A673 (cell line): ENCODE results near the gene CHDH. TPM values are rescaled to one million over a fixed set of nuclear protein-coding genes. Genes with fewer than 3 reads are reported as not detected.

Source experiments
- BruUV-seq: library from RNA; stranded (reverse); fragments of 400-500 nt; replicated peaks from 2 replicates; lab custom pipeline; 2021; lab: Mats Ljungman, UMichigan
- CTCF ChIA-PET: fragments of 300-600 bp; sonication (Branson Sonifier 250); formaldehyde crosslinking; loops from one replicate; lab custom pipeline; 2022; ENCODE audit warnings: antibody characterized with exemption; lab: Charles Lee
- POLR2A ChIA-PET: fragments of 300-600 bp; sonication (Branson Sonifier 250); formaldehyde crosslinking; loops from one replicate; lab custom pipeline; 2022; ENCODE audit warnings: antibody characterized with exemption; ENCODE audit not compliant: low non-redundant PET; lab: Charles Lee
- DNase-seq: peaks from one replicate; pipeline ENCODE4 v3.0.0-alpha.2; 2015; ENCODE audit warnings: low spot score
- H3K27ac ChIP-seq: fragments of 200-600 bp; sonication (generic); 2 replicates; pipeline ENCODE4 v1.5.1; 2016; ENCODE audit warnings: mixed run types, low read depth, mild to moderate bottlenecking, mixed read lengths, antibody characterized with exemption, low read length; ENCODE audit not compliant: poor library complexity, severe bottlenecking
- H3K27me3 ChIP-seq: fragments of 200-600 bp; sonication (generic); replicated peaks from 2 replicates; pipeline ENCODE4 v1.6.1; 2017; ENCODE audit warnings: mixed run types, low read depth, mild to moderate bottlenecking, mixed read lengths, antibody characterized with exemption, low read length; ENCODE audit not compliant: insufficient read depth, poor library complexity
- H3K36me3 ChIP-seq: fragments of 200-600 bp; sonication (generic); 2 replicates; pipeline ENCODE4 v1.6.1; 2016; ENCODE audit warnings: mixed run types, mild to moderate bottlenecking, mixed read lengths, antibody characterized with exemption, low read length; ENCODE audit not compliant: insufficient read depth, poor library complexity, severe bottlenecking
- H3K4me1 ChIP-seq: fragments of 200-600 bp; sonication (generic); 2 replicates; pipeline ENCODE4 v1.6.1; 2017; ENCODE audit warnings: mixed run types, mild to moderate bottlenecking, mixed read lengths, antibody characterized with exemption, low read length; ENCODE audit not compliant: insufficient read depth, poor library complexity, severe bottlenecking
- H3K4me3 ChIP-seq: fragments of 200-600 bp; sonication (generic); 2 replicates; pipeline ENCODE4 v1.5.1; 2016; ENCODE audit warnings: low read depth, mixed run types, mild to moderate bottlenecking, mixed read lengths, low read length; ENCODE audit not compliant: poor library complexity, severe bottlenecking
- H3K9me3 ChIP-seq: fragments of 200-600 bp; sonication (generic); 2 replicates; pipeline ENCODE4 v1.6.1; 2016; ENCODE audit warnings: mixed run types, low read depth, mild to moderate bottlenecking, mixed read lengths, antibody characterized with exemption, low read length; ENCODE audit not compliant: poor library complexity, severe bottlenecking
- CTCF ChIP-seq: fragments of 300-800, 200-600 bp; sonication (generic); conservative IDR thresholded peaks from 2 replicates; pipeline ENCODE4 v1.5.1; 2017; ENCODE audit warnings: low read depth, mild to moderate bottlenecking, antibody characterized with exemption, low read length, moderate library complexity, mixed read lengths
- EZH2 ChIP-seq: fragments of 200-600 bp; sonication (generic); IDR thresholded peaks from 2 replicates; pipeline ENCODE4 v1.6.1; 2017; ENCODE audit warnings: borderline replicate concordance, low read depth, mild to moderate bottlenecking, mixed read lengths, antibody characterized with exemption, low read length; ENCODE audit not compliant: poor library complexity, severe bottlenecking
- intact Hi-C: fragments of 100-400 bp; cut with micrococcal nuclease; formaldehyde crosslinking; loops from one replicate; pipeline ENCODE4 v1.10.0; 2022; ENCODE audit not compliant: unreplicated experiment
- total RNA-seq: library from RNA; stranded (reverse); gene quantifications from 2 replicates; pipeline ENCODE4 v1.2.3, GENCODE V29; 2021

The CHDH gene
- total RNA-seq, 1 experiment from 2014 or later = not detected

DNA sequence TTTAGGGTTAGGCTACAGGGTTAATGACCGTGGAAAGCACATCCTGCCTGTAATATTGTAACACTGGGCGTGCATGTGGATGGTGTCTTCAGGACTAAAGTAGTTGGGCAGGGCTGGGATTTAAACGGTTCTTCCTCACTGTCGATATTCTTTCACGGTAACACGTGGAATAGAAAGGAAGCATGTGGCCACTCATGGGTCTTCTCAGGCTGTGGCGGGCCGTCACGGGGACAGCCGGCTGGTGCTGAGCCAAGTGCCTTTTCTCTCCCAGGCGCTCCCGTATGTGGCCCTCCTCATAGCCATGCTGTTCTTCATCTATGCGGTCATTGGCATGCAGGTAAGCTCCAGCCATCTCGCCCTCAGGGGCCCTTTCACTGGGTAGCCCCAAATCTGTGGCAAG lies 73.7 kb downstream of the CHDH start:
- Histone ChIP-seq H3K4me1 (no peaks in the 10 kb centered on the region), H3K9me3 (no peaks in the 10 kb centered on the region), H3K4me3 (no peak overlapping the region), H3K27me3 (no peaks in the 10 kb centered on the region), H3K27ac (no peak overlapping the region), H3K36me3 (no peaks in the 10 kb centered on the region)
- POLR2A ChIA-PET = interaction anchor here (0.5 kb wide), 1 partner anchor 389 kb away, joined by 3 read pairs; no protein-coding TSS in a partner anchor
- TF ChIP-seq CTCF (no peak), EZH2 (no peak)
- no TSS peak for BruUV-seq
- no peak for DNase-seq
- intact Hi-C loops = no loop called here
- CTCF ChIA-PET = no interaction called here

GRCh38 chr3:53768478-53769459 lies 77.5 kb downstream of the CHDH start:
- no TSS peak for BruUV-seq
- CTCF ChIA-PET = no interaction called here
- intact Hi-C loops = no loop called here

DNA sequence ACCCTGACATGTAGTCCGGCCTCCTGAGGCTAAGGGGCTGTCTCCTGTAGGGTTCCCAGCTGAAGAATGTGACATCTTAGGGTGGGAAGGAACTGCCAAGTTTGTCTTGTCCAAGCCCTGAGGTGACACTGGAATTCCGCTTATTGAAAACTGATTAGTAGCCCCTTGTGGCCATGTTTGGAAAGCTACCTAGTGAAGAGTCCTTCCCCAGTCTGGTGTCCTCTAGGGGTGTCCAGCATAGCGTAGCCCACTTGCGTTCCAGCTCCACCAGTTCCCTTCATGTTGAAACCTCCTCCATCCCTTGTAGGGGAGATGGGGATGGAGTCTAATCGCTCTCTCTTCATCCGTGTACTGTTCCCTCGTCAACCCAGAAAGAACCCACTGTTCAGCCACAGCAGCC lies 79.5 kb downstream of the CHDH start:
- CTCF ChIA-PET = no interaction called here
- intact Hi-C loops = no loop called here
- no peak overlapping the region for H3K4me3 ChIP-seq
- no peaks in the 10 kb centered on the region for H3K4me1 ChIP-seq
- no peaks in the 10 kb centered on the region for H3K36me3 ChIP-seq
- no TSS peak for BruUV-seq
- H3K9me3 ChIP-seq = no peaks in the 10 kb centered on the region
- no peak for TF ChIP-seq EZH2
- TF ChIP-seq CTCF = no peak
- POLR2A ChIA-PET = no interaction called here
- DNase-seq = no peak
- H3K27ac ChIP-seq = no peak overlapping the region
- H3K27me3 ChIP-seq = no peaks in the 10 kb centered on the region

More at GRCh38 chr3:53768478-53769459, 77.5 kb downstream of the CHDH start:
- no peak for DNase-seq
- H3K4me3 ChIP-seq = no peak overlapping the region
- H3K27me3 ChIP-seq = no peaks in the 10 kb centered on the region
- H3K9me3 ChIP-seq = no peaks in the 10 kb centered on the region
- no peak overlapping the region for H3K27ac ChIP-seq
- POLR2A ChIA-PET = no interaction called here
- no peaks in the 10 kb centered on the region for H3K4me1 ChIP-seq
- no peak for TF ChIP-seq EZH2
- no peak for TF ChIP-seq CTCF
- H3K36me3 ChIP-seq = no peaks in the 10 kb centered on the region
